Measurements from ENCODE around the gene CLSTN2. TPM values are rescaled to one million over a fixed set of nuclear protein-coding genes. Genes with fewer than 3 reads are reported as not detected.

The CLSTN2 gene
- polyA plus RNA-seq, 3 donors, result not detected

- H3K27ac Mint-ChIP-seq, result peak overlapping the region in 2 of 7 donors; percentile 0 to 15
- no peaks in the 10 kb centered on the region for H3K79me2 ChIP-seq (ENCODE audit: insufficient read depth, low read length)
- no peaks in the 10 kb centered on the region for H3K36me3 Mint-ChIP-seq
Observed at GRCh38 chr3:139948898-139949297, 13.9 kb downstream of the CLSTN2 start.

GRCh38 chr3:139953131-139953910 is 18.3 kb downstream of the CLSTN2 start:
- H3K4me3 ChIP-seq (replicated peaks in 1 of 3; ENCODE audit: low read depth in 2 of 3, low read length in 3 of 3), result no peak overlapping the region
- Mint-ChIP-seq H3K36me3 (no peaks in the 10 kb centered on the region), H3K27me3 (ENCODE audit: low read depth in 3 of 3) (peaks cover 2 to 4% (median 2%) of the 10 kb centered on the region in 3 donors), H3K9me3 (peaks cover 0 to 2% (median 0%) of the 10 kb centered on the region in 7 donors), H3K27ac (no peak overlapping the region), H3K4me1 (no peaks in the 10 kb centered on the region), H3K4me3 (no peak overlapping the region)
- H3K9me3 ChIP-seq (replicated peaks in 1 of 2; ENCODE audit: control insufficient read depth in 1 of 2, insufficient read depth in 1 of 2, low read length in 2 of 2), result no peaks in the 10 kb centered on the region
- WGBS (ENCODE audit: insufficient coverage), result no CpG with 5 or more reads among the region's 2 CpGs
- H3K4me2 ChIP-seq (replicated peaks; ENCODE audit: extremely low read depth, low read length, poor library complexity, severe bottlenecking), result no peak overlapping the region
- no peak for TF ChIP-seq CTCF (IDR thresholded peaks at IDR 0.05)
- no peaks in the 10 kb centered on the region for H3K36me3 ChIP-seq (replicated peaks in 1 of 2; ENCODE audit: control insufficient read depth in 1 of 2, insufficient read depth in 2 of 2, low read length in 2 of 2)
- no peaks in the 10 kb centered on the region for H3K4me1 ChIP-seq (ENCODE audit: control insufficient read depth in 1 of 2, insufficient read depth in 2 of 2, low read length in 2 of 2)
- no peak overlapping the region for H2AFZ ChIP-seq (ENCODE audit: insufficient read depth, low read depth, low read length, poor library complexity, severe bottlenecking)
- no peaks in the 10 kb centered on the region for H3K79me2 ChIP-seq (ENCODE audit: insufficient read depth, low read length)
- no peaks in the 10 kb centered on the region for H3K27me3 ChIP-seq (ENCODE audit: control insufficient read depth in 2 of 2, insufficient read depth in 2 of 2, low read length in 2 of 2)
- no peaks in the 10 kb centered on the region for H4K20me1 ChIP-seq (ENCODE audit: insufficient read depth, low read length)
- DNase-seq, result no peak
- H3K9ac ChIP-seq (ENCODE audit: insufficient read depth, low read length, poor library complexity, severe bottlenecking), result no peak overlapping the region
- H3K27ac ChIP-seq (ENCODE audit: low read depth in 1 of 2, low read length in 2 of 2), result no peak overlapping the region
- intact Hi-C loops (cut with micrococcal nuclease), result no loop called here

More at GRCh38 chr3:139948898-139949297, 13.9 kb downstream of the CLSTN2 start:
- intact Hi-C loops (cut with micrococcal nuclease), result no loop called here
- Mint-ChIP-seq H3K27me3 (ENCODE audit: low read depth in 3 of 3) (peaks cover 1 to 11% (median 2%) of the 10 kb centered on the region in 3 donors), H3K4me3 (no peak overlapping the region), H3K4me1 (no peaks in the 10 kb centered on the region), H3K9me3 (peaks cover 0 to 2% (median 0%) of the 10 kb centered on the region in 7 donors)
- no peak overlapping the region for H3K9ac ChIP-seq (ENCODE audit: insufficient read depth, low read length, poor library complexity, severe bottlenecking)
- no peak for DNase-seq
- WGBS (ENCODE audit: insufficient coverage), result 50% methylated on average over 2 of the region's 6 CpGs
- H3K27me3 ChIP-seq (ENCODE audit: control insufficient read depth in 2 of 2, insufficient read depth in 2 of 2, low read length in 2 of 2), result peaks cover 0 to 2% of the 10 kb centered on the region in 2 donors
- no peak overlapping the region for H3K27ac ChIP-seq (ENCODE audit: low read depth in 1 of 2, low read length in 2 of 2)
- TF ChIP-seq CTCF (IDR thresholded peaks at IDR 0.05), result no peak
- H3K4me1 ChIP-seq (ENCODE audit: control insufficient read depth in 1 of 2, insufficient read depth in 2 of 2, low read length in 2 of 2), result no peaks in the 10 kb centered on the region
- H3K9me3 ChIP-seq (replicated peaks in 1 of 2; ENCODE audit: control insufficient read depth in 1 of 2, insufficient read depth in 1 of 2, low read length in 2 of 2), result no peaks in the 10 kb centered on the region
- H3K36me3 ChIP-seq (replicated peaks in 1 of 2; ENCODE audit: control insufficient read depth in 1 of 2, insufficient read depth in 2 of 2, low read length in 2 of 2), result no peaks in the 10 kb centered on the region
- no peak overlapping the region for H3K4me3 ChIP-seq (replicated peaks in 1 of 3; ENCODE audit: low read depth in 2 of 3, low read length in 3 of 3)
- H3K4me2 ChIP-seq (replicated peaks; ENCODE audit: extremely low read depth, low read length, poor library complexity, severe bottlenecking), result no peak overlapping the region
- H4K20me1 ChIP-seq (ENCODE audit: insufficient read depth, low read length), result no peaks in the 10 kb centered on the region
- no peak overlapping the region for H2AFZ ChIP-seq (ENCODE audit: insufficient read depth, low read depth, low read length, poor library complexity, severe bottlenecking)
